Measurements from ENCODE around the gene WDR18.

DNA sequence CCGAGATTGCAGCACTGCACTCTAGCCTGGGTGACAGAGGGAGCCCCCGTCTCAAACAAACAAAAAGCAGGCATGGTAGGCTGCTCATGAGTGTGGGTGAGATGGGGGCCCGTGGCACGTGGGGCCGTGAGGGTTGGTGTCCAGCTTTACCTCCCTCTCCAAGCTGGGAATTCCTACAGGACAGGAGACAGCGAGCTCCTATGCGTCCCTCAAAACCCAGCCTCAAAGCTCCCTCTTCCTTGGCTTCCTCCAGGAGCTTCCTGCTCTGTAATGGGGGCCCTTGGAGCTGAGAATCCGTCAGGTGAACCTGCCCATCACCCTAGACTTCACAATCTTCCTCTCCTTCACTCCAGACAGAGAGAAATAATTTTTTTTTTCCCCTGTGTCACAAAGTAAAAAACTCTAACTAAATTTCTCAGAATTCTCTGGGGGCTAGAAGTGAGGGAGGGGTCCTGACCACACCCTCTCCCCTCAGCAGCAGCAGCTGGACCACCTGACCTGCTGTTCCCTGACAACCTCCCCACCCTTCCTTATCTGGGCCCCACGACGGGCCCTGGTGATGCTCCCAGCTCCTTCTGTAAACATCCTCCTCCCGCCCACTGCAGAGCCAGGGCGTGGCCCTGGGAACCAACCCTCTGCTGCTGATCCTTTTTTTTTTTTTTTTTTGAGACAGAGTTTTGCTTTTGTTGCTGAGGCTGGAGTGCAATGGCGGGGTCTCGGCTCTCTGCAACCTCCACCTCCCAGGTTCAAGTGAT, 22.1 kb upstream of the WDR18 start:
- TF ChIP-seq, protein P1, sequence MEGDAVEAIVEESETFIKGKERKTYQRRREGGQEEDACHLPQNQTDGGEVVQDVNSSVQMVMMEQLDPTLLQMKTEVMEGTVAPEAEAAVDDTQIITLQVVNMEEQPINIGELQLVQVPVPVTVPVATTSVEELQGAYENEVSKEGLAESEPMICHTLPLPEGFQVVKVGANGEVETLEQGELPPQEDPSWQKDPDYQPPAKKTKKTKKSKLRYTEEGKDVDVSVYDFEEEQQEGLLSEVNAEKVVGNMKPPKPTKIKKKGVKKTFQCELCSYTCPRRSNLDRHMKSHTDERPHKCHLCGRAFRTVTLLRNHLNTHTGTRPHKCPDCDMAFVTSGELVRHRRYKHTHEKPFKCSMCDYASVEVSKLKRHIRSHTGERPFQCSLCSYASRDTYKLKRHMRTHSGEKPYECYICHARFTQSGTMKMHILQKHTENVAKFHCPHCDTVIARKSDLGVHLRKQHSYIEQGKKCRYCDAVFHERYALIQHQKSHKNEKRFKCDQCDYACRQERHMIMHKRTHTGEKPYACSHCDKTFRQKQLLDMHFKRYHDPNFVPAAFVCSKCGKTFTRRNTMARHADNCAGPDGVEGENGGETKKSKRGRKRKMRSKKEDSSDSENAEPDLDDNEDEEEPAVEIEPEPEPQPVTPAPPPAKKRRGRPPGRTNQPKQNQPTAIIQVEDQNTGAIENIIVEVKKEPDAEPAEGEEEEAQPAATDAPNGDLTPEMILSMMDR (conservative IDR thresholded peaks at IDR 0.05; ENCODE audit: low read depth in 2 of 2), result no peak
- TF ChIP-seq EZH2phosphoT487 (IDR thresholded peaks at IDR 0.05; ENCODE audit: unreplicated experiment), result no peak
- TF ChIP-seq ETS1 (IDR thresholded peaks at IDR 0.05), result no peak
- no peak for TF ChIP-seq EZH2 (IDR thresholded peaks at IDR 0.05; ENCODE audit: low read depth, unreplicated experiment)
- no peak for TF ChIP-seq POLR2AphosphoS5 (IDR thresholded peaks at IDR 0.05; ENCODE audit: low read depth)
- no peak for TF ChIP-seq STAT1 (IDR thresholded peaks at IDR 0.05; ENCODE audit: unreplicated experiment)
- no peak for TF ChIP-seq CREB1 (CRISPR knock-in tag; IDR thresholded peaks at IDR 0.05; ENCODE audit: low read depth)
- TF ChIP-seq REST (IDR thresholded peaks at IDR 0.05; ENCODE audit: unreplicated experiment), result no peak
- TF ChIP-seq NANOG (IDR thresholded peaks at IDR 0.05; ENCODE audit: borderline replicate concordance), result no peak
- no peak for TF ChIP-seq JUNB (IDR thresholded peaks at IDR 0.05; ENCODE audit: unreplicated experiment)
